ENCODE data around the gene TOP1. TPM values are rescaled to one million over a fixed set of nuclear protein-coding genes. Genes with fewer than 3 reads are reported as not detected.

The TOP1 gene
- total RNA-seq, 3 donors from 2014 or later (not counting 1 experiment from before 2014, with no cell fraction given) = 32.2 to 36.3 (median 36.3) TPM

DNA sequence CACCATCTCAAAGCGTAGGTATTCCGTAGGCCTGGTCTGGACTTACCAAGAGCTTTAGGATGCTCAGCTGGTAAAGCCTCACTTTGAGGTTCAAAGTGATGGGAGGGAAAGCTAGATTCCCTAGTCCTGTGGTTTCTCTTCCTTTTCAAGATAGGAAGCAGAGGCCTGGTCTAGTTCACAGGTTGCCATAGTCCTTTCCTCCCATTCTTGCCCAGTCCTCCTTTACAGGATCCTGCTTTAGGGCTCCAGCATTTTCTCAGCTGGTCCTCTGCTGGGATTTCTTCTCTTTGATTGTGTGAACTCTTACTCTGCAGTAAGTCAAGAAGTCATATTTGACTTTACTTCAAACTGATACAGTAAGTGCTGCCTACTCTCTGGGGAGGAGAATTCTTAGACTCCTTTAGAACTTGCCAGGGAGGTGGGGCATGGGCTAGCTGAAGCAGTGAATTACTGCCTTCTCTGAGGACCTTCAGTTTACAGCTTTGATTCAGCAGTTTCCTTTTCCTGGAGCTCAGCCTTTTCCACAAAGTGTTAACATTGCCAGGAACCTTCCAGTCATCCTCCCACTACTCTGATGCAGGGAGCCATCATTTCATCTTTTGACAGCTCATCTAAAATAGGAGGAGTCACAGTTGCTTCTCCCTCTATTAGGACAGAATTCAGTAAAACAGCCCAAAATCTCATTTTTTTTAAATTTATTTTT, 65.9 kb downstream of the TOP1 start:
- intact Hi-C loops (cut with micrococcal nuclease) = loop anchor here (1.0 to 2.0 kb wide), 3 partner anchors 66 to 126 kb away; partner anchors contain the start of gene TOP1
- TF ChIP-seq, protein P1, sequence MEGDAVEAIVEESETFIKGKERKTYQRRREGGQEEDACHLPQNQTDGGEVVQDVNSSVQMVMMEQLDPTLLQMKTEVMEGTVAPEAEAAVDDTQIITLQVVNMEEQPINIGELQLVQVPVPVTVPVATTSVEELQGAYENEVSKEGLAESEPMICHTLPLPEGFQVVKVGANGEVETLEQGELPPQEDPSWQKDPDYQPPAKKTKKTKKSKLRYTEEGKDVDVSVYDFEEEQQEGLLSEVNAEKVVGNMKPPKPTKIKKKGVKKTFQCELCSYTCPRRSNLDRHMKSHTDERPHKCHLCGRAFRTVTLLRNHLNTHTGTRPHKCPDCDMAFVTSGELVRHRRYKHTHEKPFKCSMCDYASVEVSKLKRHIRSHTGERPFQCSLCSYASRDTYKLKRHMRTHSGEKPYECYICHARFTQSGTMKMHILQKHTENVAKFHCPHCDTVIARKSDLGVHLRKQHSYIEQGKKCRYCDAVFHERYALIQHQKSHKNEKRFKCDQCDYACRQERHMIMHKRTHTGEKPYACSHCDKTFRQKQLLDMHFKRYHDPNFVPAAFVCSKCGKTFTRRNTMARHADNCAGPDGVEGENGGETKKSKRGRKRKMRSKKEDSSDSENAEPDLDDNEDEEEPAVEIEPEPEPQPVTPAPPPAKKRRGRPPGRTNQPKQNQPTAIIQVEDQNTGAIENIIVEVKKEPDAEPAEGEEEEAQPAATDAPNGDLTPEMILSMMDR (IDR thresholded peaks at IDR 0.05) = no peak
- H3K4me3 Mint-ChIP-seq = no peak overlapping the region
- peaks cover 0 to 5% of the 10 kb centered on the region in 2 donors for H3K4me1 Mint-ChIP-seq
- no peak for ATAC-seq
- Histone ChIP-seq H3K9me3 (ENCODE audit: control insufficient read depth, insufficient read depth, low read length) (no peaks in the 10 kb centered on the region), H3K4me1 (ENCODE audit: control insufficient read depth, insufficient read depth, low read length) (no peaks in the 10 kb centered on the region), H3K4me3 (ENCODE audit: low read length) (no peak overlapping the region), H3K27ac (ENCODE audit: low read length) (no peak overlapping the region), H3K36me3 (ENCODE audit: control insufficient read depth, insufficient read depth, low read length) (peaks cover 55% of the 10 kb centered on the region), H3K27me3 (ENCODE audit: control insufficient read depth, insufficient read depth, low read length) (no peaks in the 10 kb centered on the region)
- no peaks in the 10 kb centered on the region for H3K27me3 Mint-ChIP-seq (ENCODE audit: low read depth in 2 of 2)
- no peaks in the 10 kb centered on the region for H3K9me3 Mint-ChIP-seq
- peaks cover 21% of the 10 kb centered on the region for H3K36me3 Mint-ChIP-seq
- 100% methylated on average over 2 of the region's 2 CpGs for WGBS (ENCODE audit: insufficient coverage)
- no peak for DNase-seq
- no peak overlapping the region for H3K27ac Mint-ChIP-seq

DNA sequence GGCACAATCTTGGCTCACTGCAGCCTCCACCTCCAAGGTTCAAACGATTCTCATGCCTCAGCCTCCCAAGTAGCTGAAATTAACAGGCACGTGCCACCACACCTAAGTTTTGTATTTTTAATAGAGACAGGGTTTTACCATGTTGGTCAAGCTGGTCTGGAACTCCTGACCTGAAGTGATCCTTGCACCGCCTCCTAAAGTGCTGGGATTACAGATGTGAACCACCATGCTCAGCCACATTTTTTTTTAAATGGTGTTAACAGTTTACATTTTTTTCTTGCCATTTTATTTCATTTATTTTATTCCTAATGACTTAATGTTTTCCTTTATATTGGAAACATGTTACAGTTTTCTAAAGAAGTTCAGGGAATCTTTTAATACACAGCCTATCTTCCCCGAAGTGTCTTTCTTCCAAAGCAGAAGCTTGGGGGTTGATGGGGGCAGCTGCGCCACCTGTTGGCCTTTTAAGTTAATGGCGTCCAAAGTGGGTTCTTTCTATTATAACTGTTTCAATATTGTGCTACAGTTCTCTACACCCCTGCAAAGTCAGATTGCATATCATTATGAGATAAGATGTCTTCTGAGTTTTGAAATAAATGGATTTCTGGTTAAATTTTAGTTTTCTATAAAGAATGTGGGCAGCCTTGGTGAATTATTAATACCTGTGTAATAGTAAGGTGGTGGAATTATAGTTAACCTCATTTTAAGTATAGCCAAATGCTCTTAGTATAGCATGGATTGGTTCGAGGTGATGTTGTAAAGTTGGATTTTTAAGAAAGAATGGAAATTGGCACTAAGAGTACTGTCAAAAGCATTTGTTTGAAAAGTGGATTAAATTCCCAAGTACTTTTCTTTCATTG, 66.7 kb downstream of the TOP1 start:
- H3K4me3 Mint-ChIP-seq = peak overlapping the region; percentile 35
- ATAC-seq = peak; percentile 76 to 84 (median 77)
- TF ChIP-seq, protein P1 (IDR thresholded peaks at IDR 0.05) = peak; percentile 96
- H3K27me3 Mint-ChIP-seq (ENCODE audit: low read depth in 2 of 2) = no peaks in the 10 kb centered on the region
- H3K27ac Mint-ChIP-seq = peak overlapping the region in 1 of 2 donors; percentile 34
- Histone ChIP-seq H3K27me3 (ENCODE audit: control insufficient read depth, insufficient read depth, low read length) (no peaks in the 10 kb centered on the region), H3K4me3 (ENCODE audit: low read length) (no peak overlapping the region), H3K36me3 (ENCODE audit: control insufficient read depth, insufficient read depth, low read length) (peaks cover 63% of the 10 kb centered on the region), H3K9me3 (ENCODE audit: control insufficient read depth, insufficient read depth, low read length) (no peaks in the 10 kb centered on the region), H3K27ac (ENCODE audit: low read length) (no peak overlapping the region), H3K4me1 (ENCODE audit: control insufficient read depth, insufficient read depth, low read length) (no peaks in the 10 kb centered on the region)
- H3K9me3 Mint-ChIP-seq = no peaks in the 10 kb centered on the region
- intact Hi-C loops (cut with micrococcal nuclease) = loop anchor here (1.0 to 2.0 kb wide), 3 partner anchors 67 to 127 kb away; partner anchors contain the start of gene TOP1
- peak; percentile 45 to 84 for DNase-seq
- H3K36me3 Mint-ChIP-seq = peaks cover 24% of the 10 kb centered on the region
- WGBS (ENCODE audit: insufficient coverage) = 88% methylated on average over 4 of the region's 7 CpGs
- peaks cover 0 to 5% of the 10 kb centered on the region in 2 donors for H3K4me1 Mint-ChIP-seq

DNA sequence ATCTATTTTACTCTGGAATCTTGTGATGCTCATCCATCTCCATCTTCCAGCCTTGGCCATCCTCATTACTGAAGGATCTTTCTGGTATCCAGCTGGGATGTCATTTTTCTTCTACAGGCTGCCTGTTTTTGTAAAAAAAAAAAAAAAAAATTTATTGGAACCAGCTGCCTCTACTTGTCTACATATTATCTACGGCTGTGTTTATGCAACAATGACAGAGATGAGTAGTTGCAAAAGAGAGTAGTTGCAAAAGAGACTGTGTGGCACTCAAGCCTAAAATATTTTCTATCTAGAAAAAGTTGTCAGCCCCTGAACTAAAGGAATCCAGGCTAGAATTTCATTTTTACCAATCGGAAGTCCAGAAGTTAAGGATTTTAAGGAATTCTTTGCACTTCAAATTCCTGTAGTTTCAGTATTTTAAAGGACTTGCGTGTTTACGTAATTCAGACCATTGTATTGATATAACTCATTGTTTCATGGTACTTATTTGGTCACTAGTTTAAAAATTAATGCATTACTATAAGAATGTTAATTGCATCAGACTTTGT, 70.2 kb downstream of the TOP1 start:
- H3K27ac Mint-ChIP-seq = no peak overlapping the region
- H3K9me3 Mint-ChIP-seq = no peaks in the 10 kb centered on the region
- H3K4me3 Mint-ChIP-seq = no peak overlapping the region
- Histone ChIP-seq H3K4me3 (ENCODE audit: low read length) (no peak overlapping the region), H3K9me3 (ENCODE audit: control insufficient read depth, insufficient read depth, low read length) (no peaks in the 10 kb centered on the region), H3K27me3 (ENCODE audit: control insufficient read depth, insufficient read depth, low read length) (no peaks in the 10 kb centered on the region), H3K27ac (ENCODE audit: low read length) (no peak overlapping the region), H3K4me1 (ENCODE audit: control insufficient read depth, insufficient read depth, low read length) (no peaks in the 10 kb centered on the region), H3K36me3 (ENCODE audit: control insufficient read depth, insufficient read depth, low read length) (peaks cover 75% of the 10 kb centered on the region)
- peaks cover 0 to 13% of the 10 kb centered on the region in 2 donors for H3K4me1 Mint-ChIP-seq
- H3K27me3 Mint-ChIP-seq (ENCODE audit: low read depth in 2 of 2) = no peaks in the 10 kb centered on the region
- TF ChIP-seq, protein P1 (IDR thresholded peaks at IDR 0.05) = no peak
- H3K36me3 Mint-ChIP-seq = peaks cover 41% of the 10 kb centered on the region
- DNase-seq (no peak), ATAC-seq (no peak)
- WGBS (ENCODE audit: insufficient coverage) = 100% methylated on average over 2 of the region's 4 CpGs
- intact Hi-C loops (cut with micrococcal nuclease) = no loop called here
